DND-41 (cell line): ENCODE data around the gene PIAS3.

Experiments used
- ATAC-seq: fragments of 200-7000 bp; cut with Tn5 transposase; 3 replicates; pipeline ENCODE4 v1.9.1; 2021; ENCODE audit warnings: low read depth; ENCODE audit not compliant: insufficient read depth
- DNase-seq: peaks from one replicate; pipeline ENCODE4 v3.0.0-alpha.2; 2020
- H2AFZ ChIP-seq: 2 replicates; pipeline ENCODE4 v1.6.0; 2012; ENCODE audit warnings: low read depth, low read length
- H3K27ac ChIP-seq: 2 replicates; pipeline ENCODE4 v1.5.1; 2012; ENCODE audit warnings: low read length, inconsistent platforms
- H3K27me3 ChIP-seq: fragments of 200-600 bp; sonication (generic); 2 replicates; pipeline ENCODE4 v1.6.0; 2012; ENCODE audit warnings: low read length, mild to moderate bottlenecking, inconsistent platforms; ENCODE audit not compliant: insufficient read depth, poor library complexity
- H3K36me3 ChIP-seq: 2 replicates; pipeline ENCODE4 v1.5.1; 2012; ENCODE audit warnings: low read length, inconsistent platforms; ENCODE audit not compliant: insufficient read depth
- H3K4me1 ChIP-seq: 2 replicates; pipeline ENCODE4 v1.5.1; 2012; ENCODE audit warnings: mild to moderate bottlenecking, low read length; ENCODE audit not compliant: insufficient read depth
- H3K4me2 ChIP-seq: 2 replicates; pipeline ENCODE4 v1.6.0; 2012; ENCODE audit warnings: mild to moderate bottlenecking, moderate library complexity, low read length, inconsistent platforms; ENCODE audit not compliant: insufficient read depth
- H3K4me3 ChIP-seq, 2 experiments: fragments of 200-600 bp in 1 of 2; shearing (Covaris generic) in 1 of 2; 2 replicates each; pipeline ENCODE4 v1.5.1; 2012 to 2016; ENCODE audit warnings: inconsistent platforms in 2 of 2, low read length in 2 of 2, mild to moderate bottlenecking in 2 of 2, low read depth in 1 of 2, moderate library complexity in 1 of 2
- H3K79me2 ChIP-seq: 2 replicates; pipeline ENCODE4 v1.6.0; 2012; ENCODE audit warnings: low read length, inconsistent platforms; ENCODE audit not compliant: insufficient read depth
- H3K9ac ChIP-seq: 2 replicates; pipeline ENCODE4 v1.6.0; 2012; ENCODE audit warnings: low read depth, mild to moderate bottlenecking, inconsistent platforms, low read length, moderate library complexity
- H3K9me3 ChIP-seq: 2 replicates; pipeline ENCODE4 v1.5.1; 2012; ENCODE audit warnings: low read length, moderate library complexity, mild to moderate bottlenecking, inconsistent platforms; ENCODE audit not compliant: insufficient read depth, severe bottlenecking
- H4K20me1 ChIP-seq: 2 replicates; pipeline ENCODE4 v1.6.0; 2012; ENCODE audit warnings: low read length; ENCODE audit not compliant: insufficient read depth
- EZH2 ChIP-seq: IDR thresholded peaks from 3 replicates; pipeline ENCODE4 v1.6.1; 2012; ENCODE audit warnings: borderline replicate concordance, low read depth, mild to moderate bottlenecking, moderate library complexity, low read length, inconsistent platforms; ENCODE audit not compliant: severe bottlenecking
- TF ChIP-seq, protein P1 (sequence below): IDR thresholded peaks from 2 replicates; pipeline ENCODE4 v1.5.1; 2012; ENCODE audit warnings: borderline replicate concordance, low read length, moderate library complexity, mild to moderate bottlenecking; ENCODE audit not compliant: poor library complexity, severe bottlenecking; ENCODE audit errors: extremely low read depth

PIAS3 gene

DNA sequence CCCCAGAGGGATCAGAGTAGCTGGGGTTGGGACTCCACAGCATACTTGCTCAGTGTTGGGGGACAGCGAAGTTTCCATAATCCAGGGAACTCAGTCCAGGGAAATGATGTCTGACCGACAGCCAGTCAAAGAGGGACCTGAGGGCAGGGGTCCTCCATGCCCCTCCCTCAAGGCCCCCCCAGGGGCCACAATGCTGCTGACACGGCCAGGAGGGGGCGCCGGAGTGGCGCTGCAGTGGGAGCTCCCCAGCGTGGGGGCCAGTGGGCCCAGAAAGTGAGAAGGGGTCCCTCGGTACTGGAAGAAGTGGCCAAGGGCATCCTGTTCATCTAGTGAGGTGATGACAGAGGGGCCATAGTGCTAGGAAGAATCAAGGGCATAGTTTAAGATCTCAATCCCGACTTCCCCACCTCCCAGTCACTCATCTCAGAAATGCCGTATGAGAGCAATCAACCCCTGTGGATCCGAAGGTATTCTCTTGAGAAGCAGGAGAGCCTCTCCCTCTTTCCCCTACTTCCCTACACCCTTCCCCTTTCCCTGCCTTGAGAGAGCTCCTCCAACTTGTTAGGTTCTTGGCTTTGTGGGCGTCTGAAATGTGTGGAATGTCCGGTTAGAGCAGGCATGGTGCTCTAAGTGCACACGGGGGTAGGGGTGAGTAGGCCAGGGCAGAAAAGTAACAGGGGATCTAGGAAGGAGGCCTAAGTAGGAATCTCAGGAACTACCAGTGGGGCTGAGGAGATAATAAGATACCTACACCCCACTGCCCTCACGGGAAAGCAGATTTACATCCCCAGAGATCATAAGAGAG, 9.3 kb downstream of the PIAS3 start:
- H3K27ac ChIP-seq = no peak overlapping the region
- H3K4me3 ChIP-seq = no peak overlapping the region
- no peak overlapping the region for H3K4me2 ChIP-seq
- no peaks in the 10 kb centered on the region for H3K9me3 ChIP-seq
- peaks cover 19% of the 10 kb centered on the region for H3K4me1 ChIP-seq
- H2AFZ ChIP-seq = no peak overlapping the region
- no peaks in the 10 kb centered on the region for H3K27me3 ChIP-seq
- no peak for TF ChIP-seq EZH2
- TF ChIP-seq, protein P1, sequence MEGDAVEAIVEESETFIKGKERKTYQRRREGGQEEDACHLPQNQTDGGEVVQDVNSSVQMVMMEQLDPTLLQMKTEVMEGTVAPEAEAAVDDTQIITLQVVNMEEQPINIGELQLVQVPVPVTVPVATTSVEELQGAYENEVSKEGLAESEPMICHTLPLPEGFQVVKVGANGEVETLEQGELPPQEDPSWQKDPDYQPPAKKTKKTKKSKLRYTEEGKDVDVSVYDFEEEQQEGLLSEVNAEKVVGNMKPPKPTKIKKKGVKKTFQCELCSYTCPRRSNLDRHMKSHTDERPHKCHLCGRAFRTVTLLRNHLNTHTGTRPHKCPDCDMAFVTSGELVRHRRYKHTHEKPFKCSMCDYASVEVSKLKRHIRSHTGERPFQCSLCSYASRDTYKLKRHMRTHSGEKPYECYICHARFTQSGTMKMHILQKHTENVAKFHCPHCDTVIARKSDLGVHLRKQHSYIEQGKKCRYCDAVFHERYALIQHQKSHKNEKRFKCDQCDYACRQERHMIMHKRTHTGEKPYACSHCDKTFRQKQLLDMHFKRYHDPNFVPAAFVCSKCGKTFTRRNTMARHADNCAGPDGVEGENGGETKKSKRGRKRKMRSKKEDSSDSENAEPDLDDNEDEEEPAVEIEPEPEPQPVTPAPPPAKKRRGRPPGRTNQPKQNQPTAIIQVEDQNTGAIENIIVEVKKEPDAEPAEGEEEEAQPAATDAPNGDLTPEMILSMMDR = peak; percentile 49
- no peak overlapping the region for H3K9ac ChIP-seq
- DNase-seq (no peak), ATAC-seq (no peak)
- no peaks in the 10 kb centered on the region for H4K20me1 ChIP-seq
- peaks cover 58% of the 10 kb centered on the region for H3K36me3 ChIP-seq
- H3K79me2 ChIP-seq = no peaks in the 10 kb centered on the region

DNA sequence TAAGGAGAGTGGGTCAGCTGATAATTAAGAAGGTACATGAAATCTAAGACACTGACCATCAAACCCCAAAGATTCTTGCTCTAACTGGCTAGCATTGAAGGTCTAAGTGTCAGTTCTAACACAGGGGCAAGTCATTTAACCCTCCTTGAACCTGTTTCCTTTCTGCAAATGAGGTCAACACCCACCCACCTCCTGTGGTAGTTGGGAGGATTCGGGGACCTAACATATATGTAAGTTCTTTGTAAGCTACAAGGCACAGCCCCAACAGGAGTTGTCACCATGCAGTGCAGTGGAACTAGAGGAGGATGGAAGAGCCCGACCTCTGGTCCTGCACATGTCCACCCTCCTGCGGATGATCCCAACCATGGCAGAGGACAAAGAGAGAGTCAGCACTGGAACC, 11.1 kb downstream of the PIAS3 start:
- no peak overlapping the region for H3K27ac ChIP-seq
- no peak for DNase-seq
- no peak overlapping the region for H3K4me3 ChIP-seq
- no peak overlapping the region for H2AFZ ChIP-seq
- H3K9ac ChIP-seq = no peak overlapping the region
- H3K79me2 ChIP-seq = no peaks in the 10 kb centered on the region
- no peak for ATAC-seq
- no peaks in the 10 kb centered on the region for H4K20me1 ChIP-seq
- no peaks in the 10 kb centered on the region for H3K27me3 ChIP-seq
- no peaks in the 10 kb centered on the region for H3K9me3 ChIP-seq
- no peak overlapping the region for H3K4me2 ChIP-seq
- no peak for TF ChIP-seq EZH2
- TF ChIP-seq, protein P1 = no peak
- H3K4me1 ChIP-seq = peaks cover 20% of the 10 kb centered on the region
- H3K36me3 ChIP-seq = peaks cover 50% of the 10 kb centered on the region

DNA sequence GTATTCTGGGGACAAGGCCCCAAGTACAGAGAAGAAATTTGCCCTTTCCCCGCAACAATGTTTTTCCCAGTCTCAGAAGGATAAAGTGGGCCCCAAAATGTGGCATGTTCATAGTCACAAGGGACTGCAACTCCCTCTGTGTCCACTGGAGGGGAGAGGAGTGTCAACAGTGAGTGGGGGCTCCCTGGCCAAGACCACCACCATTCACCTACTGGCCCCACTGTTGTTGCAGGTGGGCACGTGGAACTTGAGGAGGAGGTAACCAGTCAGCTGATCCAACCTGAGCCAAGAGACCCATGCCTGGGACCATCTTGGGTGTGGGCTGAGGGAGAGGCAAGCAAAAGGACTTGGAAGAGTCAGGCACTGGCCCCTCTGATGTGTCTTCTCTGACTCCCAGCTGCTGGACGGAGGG, 12.7 kb downstream of the PIAS3 start:
- peak overlapping the region in 1 of 2 experiments; percentile 80; a peak in 2 of 4 replicates for H3K4me3 ChIP-seq
- no peaks in the 10 kb centered on the region for H3K27me3 ChIP-seq
- H3K79me2 ChIP-seq = no peaks in the 10 kb centered on the region
- H3K9ac ChIP-seq = peak overlapping the region; percentile 71
- peaks cover 57% of the 10 kb centered on the region for H3K36me3 ChIP-seq
- H3K27ac ChIP-seq = peak overlapping the region; percentile 71
- H3K9me3 ChIP-seq = no peaks in the 10 kb centered on the region
- peaks cover 20% of the 10 kb centered on the region for H3K4me1 ChIP-seq
- ATAC-seq (peak; percentile 60), DNase-seq (peak; percentile 54)
- TF ChIP-seq EZH2 = no peak
- TF ChIP-seq, protein P1 = peak; percentile 83
- no peaks in the 10 kb centered on the region for H4K20me1 ChIP-seq
- peak overlapping the region; percentile 92 for H3K4me2 ChIP-seq
- H2AFZ ChIP-seq = peak overlapping the region; percentile 95
